Measurements from ENCODE around the gene METTL18.

METTL18 gene

DNA sequence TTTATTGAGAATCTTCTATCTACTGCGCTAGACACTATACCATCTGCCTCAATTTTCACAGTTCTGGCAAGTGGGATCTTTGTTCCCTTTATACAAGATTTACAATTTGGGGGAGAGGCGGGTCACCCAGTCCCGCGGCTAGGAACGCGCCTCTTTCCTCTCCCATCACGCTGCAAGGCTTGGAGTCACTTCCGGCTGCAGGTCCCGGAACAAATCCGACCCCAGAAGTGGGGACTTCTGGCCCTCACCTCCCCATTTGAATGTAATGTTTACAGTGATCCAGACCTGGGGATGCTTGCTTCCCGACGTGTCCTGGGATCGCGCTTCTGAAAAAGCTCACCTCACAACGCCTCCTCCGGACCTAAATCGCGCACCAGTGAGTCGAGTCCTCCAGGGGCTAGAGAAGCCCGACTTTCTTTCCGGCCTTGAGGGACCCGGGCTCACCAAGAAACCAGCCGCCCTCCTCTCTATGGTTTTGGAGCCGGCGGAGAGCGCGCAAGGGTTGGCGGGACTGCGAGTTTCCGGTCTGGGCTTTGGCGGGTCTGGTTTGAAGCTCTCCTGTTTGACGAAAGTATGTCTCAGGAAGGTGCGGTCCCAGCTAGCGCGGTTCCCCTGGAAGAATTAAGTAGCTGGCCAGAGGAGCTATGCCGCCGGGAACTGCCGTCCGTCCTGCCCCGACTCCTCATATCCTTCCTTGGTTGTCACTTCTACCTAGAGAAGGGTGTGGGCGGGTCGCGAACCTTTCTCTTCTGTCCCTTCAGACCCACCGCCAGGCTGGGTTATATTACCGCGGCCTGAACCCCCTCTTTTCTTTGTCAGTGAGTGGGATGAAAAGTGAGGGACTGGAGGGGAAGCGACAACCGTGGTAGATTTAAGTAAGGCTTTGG is at the start of gene METTL18 (continued):
- TF ChIP-seq, protein P1, sequence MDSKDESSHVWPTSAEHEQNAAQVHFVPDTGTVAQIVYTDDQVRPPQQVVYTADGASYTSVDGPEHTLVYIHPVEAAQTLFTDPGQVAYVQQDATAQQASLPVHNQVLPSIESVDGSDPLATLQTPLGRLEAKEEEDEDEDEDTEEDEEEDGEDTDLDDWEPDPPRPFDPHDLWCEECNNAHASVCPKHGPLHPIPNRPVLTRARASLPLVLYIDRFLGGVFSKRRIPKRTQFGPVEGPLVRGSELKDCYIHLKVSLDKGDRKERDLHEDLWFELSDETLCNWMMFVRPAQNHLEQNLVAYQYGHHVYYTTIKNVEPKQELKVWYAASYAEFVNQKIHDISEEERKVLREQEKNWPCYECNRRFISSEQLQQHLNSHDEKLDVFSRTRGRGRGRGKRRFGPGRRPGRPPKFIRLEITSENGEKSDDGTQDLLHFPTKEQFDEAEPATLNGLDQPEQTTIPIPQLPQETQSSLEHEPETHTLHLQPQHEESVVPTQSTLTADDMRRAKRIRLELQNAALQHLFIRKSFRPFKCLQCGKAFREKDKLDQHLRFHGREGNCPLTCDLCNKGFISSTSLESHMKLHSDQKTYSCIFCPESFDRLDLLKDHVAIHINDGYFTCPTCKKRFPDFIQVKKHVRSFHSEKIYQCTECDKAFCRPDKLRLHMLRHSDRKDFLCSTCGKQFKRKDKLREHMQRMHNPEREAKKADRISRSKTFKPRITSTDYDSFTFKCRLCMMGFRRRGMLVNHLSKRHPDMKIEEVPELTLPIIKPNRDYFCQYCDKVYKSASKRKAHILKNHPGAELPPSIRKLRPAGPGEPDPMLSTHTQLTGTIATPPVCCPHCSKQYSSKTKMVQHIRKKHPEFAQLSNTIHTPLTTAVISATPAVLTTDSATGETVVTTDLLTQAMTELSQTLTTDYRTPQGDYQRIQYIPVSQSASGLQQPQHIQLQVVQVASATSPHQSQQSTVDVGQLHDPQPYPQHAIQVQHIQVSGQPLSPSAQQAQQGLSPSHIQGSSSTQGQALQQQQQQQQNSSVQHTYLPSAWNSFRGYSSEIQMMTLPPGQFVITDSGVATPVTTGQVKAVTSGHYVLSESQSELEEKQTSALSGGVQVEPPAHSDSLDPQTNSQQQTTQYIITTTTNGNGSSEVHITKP (tag by site-specific recombination; IDR thresholded peaks at IDR 0.05), result peak; percentile 87
- TF ChIP-seq ZBTB8A (tag by site-specific recombination; IDR thresholded peaks at IDR 0.05) (peak; percentile 60), ZBTB21 (tag by site-specific recombination; IDR thresholded peaks at IDR 0.05) (0 out of 2 replicates have a peak, but pooled peaks have one; percentile 49), KLF9 (tag by site-specific recombination; IDR thresholded peaks at IDR 0.05; ENCODE audit: low read depth) (peak; percentile 24; the same call in 1 of the 2 replicates), ZNF112 (tag by site-specific recombination; IDR thresholded peaks at IDR 0.05) (no peak), ZNF394 (tag by site-specific recombination; IDR thresholded peaks at IDR 0.05; ENCODE audit: borderline replicate concordance) (peak; percentile 31; the same call in 1 of the 2 replicates), ZNF19 (tag by site-specific recombination; IDR thresholded peaks at IDR 0.05; ENCODE audit: low read depth) (no peak), SCRT2 (tag by site-specific recombination; IDR thresholded peaks at IDR 0.05) (0 out of 2 replicates have a peak, but pooled peaks have one; percentile 24)
- TF ChIP-seq, protein P2, sequence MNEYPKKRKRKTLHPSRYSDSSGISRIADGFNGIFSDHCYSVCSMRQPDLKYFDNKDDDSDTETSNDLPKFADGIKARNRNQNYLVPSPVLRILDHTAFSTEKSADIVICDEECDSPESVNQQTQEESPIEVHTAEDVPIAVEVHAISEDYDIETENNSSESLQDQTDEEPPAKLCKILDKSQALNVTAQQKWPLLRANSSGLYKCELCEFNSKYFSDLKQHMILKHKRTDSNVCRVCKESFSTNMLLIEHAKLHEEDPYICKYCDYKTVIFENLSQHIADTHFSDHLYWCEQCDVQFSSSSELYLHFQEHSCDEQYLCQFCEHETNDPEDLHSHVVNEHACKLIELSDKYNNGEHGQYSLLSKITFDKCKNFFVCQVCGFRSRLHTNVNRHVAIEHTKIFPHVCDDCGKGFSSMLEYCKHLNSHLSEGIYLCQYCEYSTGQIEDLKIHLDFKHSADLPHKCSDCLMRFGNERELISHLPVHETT (tag by site-specific recombination; IDR thresholded peaks at IDR 0.05), result peak; percentile 87
- TF ChIP-seq, protein P3, sequence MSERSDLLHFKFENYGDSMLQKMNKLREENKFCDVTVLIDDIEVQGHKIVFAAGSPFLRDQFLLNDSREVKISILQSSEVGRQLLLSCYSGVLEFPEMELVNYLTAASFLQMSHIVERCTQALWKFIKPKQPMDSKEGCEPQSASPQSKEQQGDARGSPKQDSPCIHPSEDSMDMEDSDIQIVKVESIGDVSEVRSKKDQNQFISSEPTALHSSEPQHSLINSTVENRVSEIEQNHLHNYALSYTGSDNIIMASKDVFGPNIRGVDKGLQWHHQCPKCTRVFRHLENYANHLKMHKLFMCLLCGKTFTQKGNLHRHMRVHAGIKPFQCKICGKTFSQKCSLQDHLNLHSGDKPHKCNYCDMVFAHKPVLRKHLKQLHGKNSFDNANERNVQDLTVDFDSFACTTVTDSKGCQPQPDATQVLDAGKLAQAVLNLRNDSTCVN (tag by site-specific recombination; optimal IDR thresholded peaks at IDR 0.05), result peak; percentile 74

GRCh38 chr1:169838942-169839341 is 44.2 kb upstream of the METTL18 start:
- CTCF ChIA-PET, result no interaction called here
- Histone ChIP-seq H3K4me3 (ENCODE audit: low read depth, low read length) (no peak overlapping the region), H3K27ac (ENCODE audit: extremely low read depth, low read depth, low read length) (no peak overlapping the region), H3K36me3 (ENCODE audit: control insufficient read depth in 2 of 2, insufficient read depth in 1 of 2, low read length in 2 of 2) (peaks cover 27 to 58% of the 10 kb centered on the region in 2 experiments), H3K4me1 (ENCODE audit: control insufficient read depth, insufficient read depth, low read length) (no peaks in the 10 kb centered on the region), H3K9me3 (ENCODE audit: control insufficient read depth, insufficient read depth, low read depth, low read length) (no peaks in the 10 kb centered on the region)
- POLR2A ChIA-PET, result no interaction called here
- TF ChIP-seq ZNF146 (tag by site-specific recombination; IDR thresholded peaks at IDR 0.05) (peak; percentile 94), ZNF121 (tag by site-specific recombination; IDR thresholded peaks at IDR 0.05) (no peak)

DNA sequence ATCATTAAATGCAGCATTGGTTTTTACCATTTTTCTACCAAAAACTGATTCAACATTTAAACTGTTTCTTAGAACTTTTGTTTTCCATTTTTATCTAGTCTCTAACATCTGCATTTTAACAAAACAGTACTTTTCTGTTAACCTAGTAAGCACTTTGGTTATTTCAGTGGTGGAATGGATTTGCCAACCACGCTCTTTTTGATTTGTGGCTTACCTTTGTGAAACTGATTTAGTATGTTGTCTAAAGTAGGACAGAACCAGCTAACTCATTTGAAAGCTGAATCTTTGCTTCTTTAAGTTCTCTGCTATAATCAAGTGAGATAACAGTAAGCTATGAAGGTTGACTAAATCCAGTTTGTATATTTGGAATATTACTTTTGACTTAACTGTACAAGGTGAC is 41.5 kb upstream of the METTL18 start:
- H3K4me1 ChIP-seq (ENCODE audit: control insufficient read depth, insufficient read depth, low read length), result no peaks in the 10 kb centered on the region
- H3K9me3 ChIP-seq (ENCODE audit: control insufficient read depth, insufficient read depth, low read depth, low read length), result no peaks in the 10 kb centered on the region
- H3K4me3 ChIP-seq (ENCODE audit: low read depth, low read length), result no peak overlapping the region
- ChIA-PET POLR2A (interaction anchor here (1.0 kb wide), 1 partner anchor 41 kb away, joined by 3 read pairs; the partner anchor contains the start of gene METTL18), CTCF (interaction anchor here (0.6 kb wide), 2 partner anchors 9 to 226 kb away, joined by 3 read pairs; no protein-coding TSS in a partner anchor)
- H3K36me3 ChIP-seq (ENCODE audit: control insufficient read depth in 2 of 2, insufficient read depth in 1 of 2, low read length in 2 of 2), result peaks cover 43 to 72% of the 10 kb centered on the region in 2 experiments
- H3K27ac ChIP-seq (ENCODE audit: extremely low read depth, low read depth, low read length), result no peak overlapping the region
- TF ChIP-seq PRDM1 (tag by site-specific recombination; IDR thresholded peaks at IDR 0.05) (no peak), ZNF660 (tag by site-specific recombination; IDR thresholded peaks at IDR 0.05) (no peak), ZNF664 (tag by site-specific recombination; IDR thresholded peaks at IDR 0.05) (no peak), ZBTB8A (tag by site-specific recombination; IDR thresholded peaks at IDR 0.05) (no peak), ZNF341 (tag by site-specific recombination; IDR thresholded peaks at IDR 0.05; ENCODE audit: low read depth) (no peak), ZBTB49 (tag by site-specific recombination; IDR thresholded peaks at IDR 0.05; ENCODE audit: low read depth) (no peak), ZNF10 (tag by site-specific recombination; IDR thresholded peaks at IDR 0.05) (no peak), ZBTB11 (tag by site-specific recombination; conservative IDR thresholded peaks at IDR 0.05; ENCODE audit: low read depth) (no peak)

All from HEK293 (cell line).